K562 (cell line): Measurements from ENCODE around the gene MAK. TPM values are rescaled to one million over a fixed set of nuclear protein-coding genes. Genes with fewer than 3 reads are reported as not detected.

Experiments used
- ARNT ChIP-seq, 2 experiments: fragments of 450-650 bp; IDR thresholded peaks; 2 replicates each; pipeline ENCODE4 v1.6.1; 2016; ENCODE audit warnings: mild to moderate bottlenecking in 1 of 2
- HCFC1 ChIP-seq: IDR thresholded peaks from 2 replicates; pipeline ENCODE4 v1.6.1; 2012; ENCODE audit warnings: low read depth, low read length, improper control_type of control experiment
- SMARCA5 ChIP-seq: fragments of 450-650 bp; IDR thresholded peaks from 2 replicates; pipeline ENCODE4 v1.6.1; 2016
- STAT5B ChIP-seq: fragments of 250-450 bp; sonication (Bioruptor Pico); IDR thresholded peaks from 2 replicates; pipeline ENCODE4 v1.8.0; 2021; ENCODE audit warnings: mild to moderate bottlenecking, inconsistent platforms
- STAT6 ChIP-seq: sonication (generic); formaldehyde crosslinking; IDR thresholded peaks from 2 replicates; pipeline ENCODE4 v1.8.1; 2023; ENCODE audit warnings: mild to moderate bottlenecking, missing genetic modification reagents
- TCF3 ChIP-seq: sonication (generic); formaldehyde crosslinking; IDR thresholded peaks from 2 replicates; pipeline ENCODE4 v1.4.0; 2020; ENCODE audit warnings: mild to moderate bottlenecking, missing genetic modification reagents
- ZNF184 ChIP-seq: sonication (generic); formaldehyde crosslinking; IDR thresholded peaks from 2 replicates; pipeline ENCODE4 v1.5.0; 2020; ENCODE audit warnings: missing genetic modification reagents
- ZNF407 ChIP-seq: fragments of 450-650 bp; IDR thresholded peaks from 2 replicates; pipeline ENCODE4 v1.6.1; 2016; ENCODE audit warnings: low read depth
- ZNF77 ChIP-seq: fragments of 250-450 bp; sonication (Bioruptor Pico); IDR thresholded peaks from 2 replicates; pipeline ENCODE4 v1.5.0; 2020
- polyA plus RNA-seq, 8 experiments: library from polyadenylated mRNA; depleted of rRNA in 4 of 8; stranded (reverse) in 5 of 8; unstranded in 3 of 8; fragments of >200 nt; fragmentation: Nextera tagmentation in 2 of 8; fragmentation: Illumina TruSeq in 1 of 8; extraction: Ambion mirVana in 2 of 8; extraction: Trizol in 1 of 8; gene quantifications; 2 replicates each; pipeline versions ENCODE4 v1.2.1 to v1.2.3, GENCODE V29; 2011 to 2014; ENCODE audit warnings: inconsistent platforms in 1 of 8, missing spikeins in 1 of 8
- total RNA-seq, 7 experiments: library from RNA; depleted of rRNA in 6 of 7; stranded (reverse); fragments of >200 nt in 6 of 7; fragmentation: Illumina TruSeq in 2 of 7; extraction: Trizol in 2 of 7; gene quantifications; 2 replicates each; pipeline versions ENCODE4 v1.2.1 to v1.2.3, GENCODE V29; 2011 to 2021; ENCODE audit warnings: low replicate concordance in 1 of 7
- TF ChIP-seq, protein P1 (sequence below): fragments of 250-450 bp; sonication (Bioruptor Pico); IDR thresholded peaks from 2 replicates; pipeline ENCODE4 v1.5.0; 2022; ENCODE audit warnings: mild to moderate bottlenecking
- TF ChIP-seq, protein P2 (sequence below): fragments of 450-650 bp; IDR thresholded peaks from 2 replicates; pipeline ENCODE4 v1.7.1; 2018; ENCODE audit warnings: mild to moderate bottlenecking, low read depth; ENCODE audit not compliant: partially characterized antibody

The MAK gene
- total and polyA plus RNA-seq, 9 of the 15 experiments (the other 6 are each of a cell fraction or from before 2014, with no cell fraction given) = 0.25 to 1.1 (median 0.53) TPM

GRCh38 chr6:10837995-10838793, at the start of gene MAK (continued):
- no peak for TF ChIP-seq STAT5B
- TF ChIP-seq, protein P1, sequence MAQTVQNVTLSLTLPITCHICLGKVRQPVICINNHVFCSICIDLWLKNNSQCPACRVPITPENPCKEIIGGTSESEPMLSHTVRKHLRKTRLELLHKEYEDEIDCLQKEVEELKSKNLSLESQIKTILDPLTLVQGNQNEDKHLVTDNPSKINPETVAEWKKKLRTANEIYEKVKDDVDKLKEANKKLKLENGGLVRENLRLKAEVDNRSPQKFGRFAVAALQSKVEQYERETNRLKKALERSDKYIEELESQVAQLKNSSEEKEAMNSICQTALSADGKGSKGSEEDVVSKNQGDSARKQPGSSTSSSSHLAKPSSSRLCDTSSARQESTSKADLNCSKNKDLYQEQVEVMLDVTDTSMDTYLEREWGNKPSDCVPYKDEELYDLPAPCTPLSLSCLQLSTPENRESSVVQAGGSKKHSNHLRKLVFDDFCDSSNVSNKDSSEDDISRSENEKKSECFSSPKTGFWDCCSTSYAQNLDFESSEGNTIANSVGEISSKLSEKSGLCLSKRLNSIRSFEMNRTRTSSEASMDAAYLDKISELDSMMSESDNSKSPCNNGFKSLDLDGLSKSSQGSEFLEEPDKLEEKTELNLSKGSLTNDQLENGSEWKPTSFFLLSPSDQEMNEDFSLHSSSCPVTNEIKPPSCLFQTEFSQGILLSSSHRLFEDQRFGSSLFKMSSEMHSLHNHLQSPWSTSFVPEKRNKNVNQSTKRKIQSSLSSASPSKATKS (CRISPR knock-in tag) = no peak
- TF ChIP-seq SMARCA5 = no peak
- TF ChIP-seq ZNF77 (CRISPR knock-in tag) = no peak
- no peak for TF ChIP-seq ARNT (IDR thresholded peaks at IDR 0.05)
- TF ChIP-seq STAT6 (CRISPR knock-in tag) = peak; percentile 60; the same call in 1 of the 2 replicates
- no peak for TF ChIP-seq ZNF407
- no peak for TF ChIP-seq ZNF184
- no peak; the same call in 1 of the 2 replicates for TF ChIP-seq HCFC1
- TF ChIP-seq, protein P2, sequence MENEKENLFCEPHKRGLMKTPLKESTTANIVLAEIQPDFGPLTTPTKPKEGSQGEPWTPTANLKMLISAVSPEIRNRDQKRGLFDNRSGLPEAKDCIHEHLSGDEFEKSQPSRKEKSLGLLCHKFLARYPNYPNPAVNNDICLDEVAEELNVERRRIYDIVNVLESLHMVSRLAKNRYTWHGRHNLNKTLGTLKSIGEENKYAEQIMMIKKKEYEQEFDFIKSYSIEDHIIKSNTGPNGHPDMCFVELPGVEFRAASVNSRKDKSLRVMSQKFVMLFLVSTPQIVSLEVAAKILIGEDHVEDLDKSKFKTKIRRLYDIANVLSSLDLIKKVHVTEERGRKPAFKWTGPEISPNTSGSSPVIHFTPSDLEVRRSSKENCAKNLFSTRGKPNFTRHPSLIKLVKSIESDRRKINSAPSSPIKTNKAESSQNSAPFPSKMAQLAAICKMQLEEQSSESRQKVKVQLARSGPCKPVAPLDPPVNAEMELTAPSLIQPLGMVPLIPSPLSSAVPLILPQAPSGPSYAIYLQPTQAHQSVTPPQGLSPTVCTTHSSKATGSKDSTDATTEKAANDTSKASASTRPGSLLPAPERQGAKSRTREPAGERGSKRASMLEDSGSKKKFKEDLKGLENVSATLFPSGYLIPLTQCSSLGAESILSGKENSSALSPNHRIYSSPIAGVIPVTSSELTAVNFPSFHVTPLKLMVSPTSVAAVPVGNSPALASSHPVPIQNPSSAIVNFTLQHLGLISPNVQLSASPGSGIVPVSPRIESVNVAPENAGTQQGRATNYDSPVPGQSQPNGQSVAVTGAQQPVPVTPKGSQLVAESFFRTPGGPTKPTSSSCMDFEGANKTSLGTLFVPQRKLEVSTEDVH = peak; percentile 88
- TF ChIP-seq TCF3 = no peak
